Head of caudate nucleus (tissue), 42 donors: ENCODE results near the gene AGBL1.
"Not testable (repeated sequence)": the region's sequence is repeated elsewhere in the genome, so short reads cannot be mapped to it uniquely, and the experiment has no call there.

ENCODE experiments used
- DNase-seq, 42 donors: peaks; one replicate each; pipeline versions ENCODE4 v3.0.0 to v3.0.0-alpha.2; 2020 to 2021; ENCODE audit warnings: mixed read lengths in 7 of 42
- intact Hi-C: fragments of 100-400 bp; cut with DNase I; formaldehyde crosslinking; loops from one replicate; pipeline ENCODE4 v1.15.0; 2022

AGBL1 gene

DNA sequence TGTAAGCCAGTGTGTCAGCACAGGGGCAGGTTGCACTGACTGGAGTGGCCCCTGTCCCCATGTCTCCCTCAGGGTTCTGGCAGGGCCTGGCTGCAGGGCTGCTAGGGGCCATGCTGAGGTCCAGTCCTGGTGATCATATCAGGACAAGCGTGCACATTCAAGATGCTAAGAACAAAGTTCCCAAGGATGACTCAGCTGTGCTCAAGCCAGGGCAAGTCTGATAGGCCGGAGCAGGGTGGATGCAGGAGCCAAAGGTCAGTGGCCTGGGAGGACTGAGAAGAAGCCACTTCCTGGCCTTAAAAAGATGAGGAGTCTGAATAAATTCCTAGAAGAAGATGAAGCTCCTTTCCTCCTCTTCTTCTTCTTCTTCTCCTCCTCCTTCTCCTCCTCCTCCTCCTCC lies 353.2 kb downstream of the AGBL1 start:
- intact Hi-C loops = no loop called here
- no peak for DNase-seq

DNA sequence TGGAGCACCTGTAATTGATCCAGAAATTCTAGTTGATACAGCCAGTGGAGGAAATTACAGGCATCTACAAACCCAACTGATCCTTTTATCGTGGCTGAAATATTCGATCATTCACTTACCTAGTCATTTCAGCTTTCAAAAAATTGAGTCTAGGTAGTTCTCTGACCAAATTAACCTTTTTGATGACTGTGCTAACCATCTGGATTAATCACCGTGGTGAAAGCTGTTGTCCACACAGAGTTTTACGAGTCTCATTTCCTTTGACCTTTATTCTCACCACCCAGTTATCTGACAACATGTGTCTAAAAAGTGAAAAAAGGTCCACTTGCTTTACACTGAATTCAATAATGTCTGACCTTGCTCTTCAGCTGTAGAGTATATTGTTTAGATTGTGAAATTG lies 354.3 kb downstream of the AGBL1 start:
- DNase-seq = no peak
- intact Hi-C loops = no loop called here

DNA sequence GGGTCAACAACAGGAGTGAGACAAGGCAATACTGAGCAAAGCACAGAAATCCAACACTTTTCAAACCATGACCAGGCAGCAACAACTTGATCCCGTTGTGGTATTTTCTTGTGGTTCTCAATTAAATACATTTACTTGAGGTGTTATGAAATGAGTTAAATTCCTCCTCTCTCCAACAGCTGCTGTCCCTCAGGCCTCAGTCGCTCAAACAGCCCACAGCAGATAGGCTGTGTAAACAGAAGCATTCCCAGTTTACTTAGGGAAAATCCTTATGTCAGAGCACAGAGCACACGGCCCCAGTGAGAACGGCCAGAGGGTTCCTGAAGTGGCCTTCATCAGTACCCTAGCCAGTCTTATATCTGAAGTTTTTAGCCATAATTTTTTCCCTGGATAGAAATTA lies 359.9 kb downstream of the AGBL1 start:
- intact Hi-C loops = no loop called here
- DNase-seq = no peak

DNA sequence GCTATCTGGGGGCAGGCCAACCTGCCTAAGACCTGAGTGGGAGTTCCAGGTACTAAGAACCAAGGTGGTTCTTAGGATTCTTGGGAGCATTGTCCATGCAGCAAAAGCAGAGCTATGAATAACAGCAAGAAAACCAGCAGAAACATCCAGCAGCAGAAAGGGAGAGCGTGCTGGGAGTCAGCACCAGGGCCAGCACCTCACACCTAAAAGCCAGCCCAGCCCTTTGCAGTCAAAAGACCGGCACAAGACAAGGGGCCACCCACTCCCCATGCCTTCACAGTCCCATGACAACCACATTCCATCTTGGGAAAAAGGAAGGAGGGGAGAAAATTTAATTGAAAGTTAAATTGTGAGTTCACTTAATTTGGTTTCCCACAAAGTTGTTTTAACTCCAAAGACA lies 364.9 kb downstream of the AGBL1 start:
- intact Hi-C loops = no loop called here
- DNase-seq = no peak

DNA sequence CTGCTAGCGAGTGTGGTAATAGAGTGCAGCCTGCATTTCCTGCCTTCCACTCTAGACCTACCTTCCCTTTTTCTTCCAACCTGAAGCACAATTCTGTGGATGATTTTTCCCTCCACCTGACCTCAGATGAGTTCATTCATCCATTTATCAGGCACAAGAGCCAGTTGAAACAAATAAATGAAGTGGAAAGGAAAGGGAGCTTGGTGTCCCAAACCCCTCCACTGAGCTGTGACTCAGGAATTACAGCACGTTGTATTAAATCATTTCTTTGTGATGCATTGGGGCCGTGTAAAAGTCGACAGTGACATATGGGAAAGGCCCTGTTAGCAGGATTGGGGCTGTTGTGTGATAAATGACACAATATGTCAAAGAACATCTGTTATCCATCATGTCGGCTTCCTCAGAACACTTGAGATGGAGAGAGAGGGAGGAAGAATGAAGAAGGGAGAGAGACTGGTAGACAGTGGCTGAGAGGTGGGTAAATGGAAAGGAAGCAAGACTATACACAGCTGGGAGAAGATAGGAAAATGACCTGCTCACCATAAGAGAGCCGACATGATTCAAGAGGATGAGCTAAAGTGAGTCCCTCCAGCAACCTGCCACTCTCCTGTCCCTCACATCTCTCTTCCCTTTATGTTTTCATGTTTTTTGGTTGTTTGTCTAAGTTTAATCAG lies 366.0 kb downstream of the AGBL1 start:
- no peak for DNase-seq
- intact Hi-C loops = no loop called here

DNA sequence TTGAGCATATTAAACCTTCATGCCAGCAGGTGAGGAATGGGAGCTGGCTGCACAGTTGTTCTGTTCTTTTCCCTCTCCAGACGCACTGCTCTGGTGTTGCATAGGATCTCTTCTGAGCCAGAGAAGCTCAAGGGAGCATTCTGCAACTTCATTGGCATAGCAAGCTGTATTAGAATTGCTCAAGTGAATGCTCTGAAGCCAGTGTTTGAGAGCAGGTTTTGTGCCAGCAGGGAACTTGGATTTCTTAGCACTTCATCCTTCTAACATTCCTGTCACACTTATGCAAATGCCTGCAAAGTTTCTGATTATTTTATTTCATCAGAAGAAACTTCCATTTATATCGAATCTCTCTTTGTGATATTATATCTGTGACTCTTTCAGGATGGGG lies 366.6 kb downstream of the AGBL1 start:
- intact Hi-C loops = no loop called here
- peak in 1 of 42 donors; percentile 1 for DNase-seq

DNA sequence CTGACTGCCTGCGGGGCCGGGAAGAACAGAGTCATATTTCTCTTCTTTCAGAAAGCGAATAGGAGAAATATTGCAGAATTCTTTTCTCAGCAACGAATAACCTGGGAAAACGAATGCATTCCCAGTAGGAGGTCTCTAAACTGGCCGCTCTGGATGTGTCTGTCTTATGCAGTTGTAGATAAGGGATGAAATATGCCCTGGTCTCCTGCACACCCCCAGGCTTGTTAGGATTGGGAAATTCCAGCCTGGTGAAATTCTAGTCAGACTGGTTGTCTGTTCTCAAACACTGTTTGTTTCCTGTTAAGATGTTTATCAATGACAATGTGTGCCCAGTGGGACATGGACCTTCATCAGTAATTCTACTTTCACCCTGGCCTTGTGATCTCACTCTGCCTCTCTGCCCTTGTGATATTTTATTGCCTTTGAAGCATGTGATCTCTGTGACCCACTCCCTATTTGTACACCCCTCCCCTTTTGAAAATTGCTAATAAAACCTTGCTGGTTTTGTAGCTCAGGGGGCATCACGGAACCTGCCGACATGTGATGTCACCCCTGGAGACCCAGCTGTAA lies 385.9 kb downstream of the AGBL1 start:
- DNase-seq, intact Hi-C loops: not testable (repeated sequence)

DNA sequence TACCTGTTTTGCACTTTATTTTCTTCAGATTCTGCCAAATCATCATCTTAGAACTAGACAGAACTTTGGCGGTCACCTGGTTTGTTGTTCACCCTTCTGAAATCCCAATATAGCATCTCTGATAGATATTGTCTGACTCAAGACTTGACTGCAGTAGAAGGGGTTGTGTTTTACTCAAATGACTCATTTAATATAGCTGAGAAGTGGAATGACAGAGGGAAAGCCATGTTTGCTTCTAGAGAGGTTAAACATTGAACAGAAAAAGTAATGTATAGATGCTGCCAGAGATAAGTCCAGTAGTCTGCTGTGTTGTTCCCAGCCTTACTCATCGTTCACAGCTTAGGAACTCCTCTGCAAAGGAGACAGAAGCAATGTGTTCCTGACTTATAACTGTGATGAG lies 402.0 kb downstream of the AGBL1 start:
- intact Hi-C loops = no loop called here
- DNase-seq = peak in 2 of 42 donors; percentile 3 to 7

DNA sequence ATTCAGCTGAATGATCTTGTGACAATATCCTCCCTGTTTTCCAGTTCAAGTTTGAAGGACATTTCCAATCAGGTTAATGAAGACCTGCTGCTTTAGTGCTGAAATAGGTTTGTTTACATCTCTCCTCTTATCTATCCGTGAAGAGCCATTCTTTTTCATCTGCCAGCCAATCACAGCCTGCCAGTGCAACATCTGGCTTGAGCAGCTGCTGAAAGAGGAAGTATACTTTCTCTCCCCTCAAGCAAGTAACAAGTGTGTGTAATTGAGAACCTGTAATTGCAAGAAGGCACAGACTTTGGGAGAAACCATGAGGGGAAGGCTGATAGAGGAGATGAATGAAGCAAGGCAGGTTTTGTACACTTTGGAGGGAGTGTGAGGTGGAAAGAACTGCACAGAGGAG lies 404.3 kb downstream of the AGBL1 start:
- intact Hi-C loops = no loop called here
- no peak for DNase-seq

DNA sequence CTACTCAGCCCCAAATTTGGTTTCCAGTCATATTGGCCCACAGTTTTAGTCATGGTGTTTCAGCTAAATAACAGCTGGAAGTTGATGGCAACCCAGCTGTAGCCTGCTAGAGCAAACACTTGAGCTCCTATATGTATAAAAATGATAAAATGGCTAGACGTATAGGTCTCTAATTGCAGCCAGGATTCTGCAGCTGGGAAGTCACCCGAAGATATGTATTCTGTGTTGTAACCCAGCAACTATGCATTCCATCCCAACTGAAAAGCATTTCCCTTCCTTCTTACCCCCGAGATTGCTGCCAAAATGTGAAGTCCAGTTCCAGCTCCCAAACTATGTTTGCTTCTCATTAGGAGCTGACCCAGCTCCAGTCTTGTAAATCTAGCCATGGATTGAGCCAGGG lies 408.4 kb downstream of the AGBL1 start:
- intact Hi-C loops = no loop called here
- no peak for DNase-seq

DNA sequence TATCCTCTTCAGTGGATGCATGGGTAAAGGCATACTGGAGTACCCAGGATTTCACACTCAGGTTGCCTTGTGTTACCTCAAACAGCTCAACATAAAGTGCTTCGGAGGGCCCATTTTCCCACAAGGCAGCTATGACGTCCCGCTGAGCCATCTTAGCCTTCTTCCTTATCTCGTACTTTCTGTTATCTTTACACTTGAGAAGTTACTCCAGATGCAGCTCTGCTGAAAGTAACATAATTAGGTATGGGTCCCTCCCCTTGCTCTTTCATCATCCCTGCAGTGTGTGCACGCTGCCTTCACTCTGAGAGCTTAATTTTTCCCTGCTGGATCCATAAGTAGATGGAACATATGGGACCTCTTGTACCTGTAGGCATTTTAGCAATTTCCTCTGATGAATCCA lies 410.3 kb downstream of the AGBL1 start:
- intact Hi-C loops = no loop called here
- DNase-seq = no peak

DNA sequence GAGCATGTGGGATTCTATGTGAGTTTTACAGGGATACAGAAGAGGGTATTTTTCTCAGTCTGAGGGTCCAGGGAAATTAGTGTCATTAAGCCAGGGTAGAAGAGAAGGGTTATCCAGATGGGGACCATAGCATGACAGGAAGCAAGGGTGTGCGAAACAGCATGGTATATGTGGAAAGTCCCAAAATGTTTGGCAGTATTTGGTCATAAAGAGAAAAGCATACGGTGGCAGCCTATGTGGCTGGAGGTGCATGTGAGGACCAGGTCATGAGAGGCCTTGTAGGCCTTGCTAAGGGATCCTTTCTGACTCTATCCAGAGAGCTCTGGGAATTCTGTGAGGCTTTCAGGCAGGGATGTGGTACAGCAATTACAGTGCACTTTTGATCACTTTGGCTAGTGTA lies 411.4 kb downstream of the AGBL1 start:
- intact Hi-C loops = no loop called here
- DNase-seq = no peak

DNA sequence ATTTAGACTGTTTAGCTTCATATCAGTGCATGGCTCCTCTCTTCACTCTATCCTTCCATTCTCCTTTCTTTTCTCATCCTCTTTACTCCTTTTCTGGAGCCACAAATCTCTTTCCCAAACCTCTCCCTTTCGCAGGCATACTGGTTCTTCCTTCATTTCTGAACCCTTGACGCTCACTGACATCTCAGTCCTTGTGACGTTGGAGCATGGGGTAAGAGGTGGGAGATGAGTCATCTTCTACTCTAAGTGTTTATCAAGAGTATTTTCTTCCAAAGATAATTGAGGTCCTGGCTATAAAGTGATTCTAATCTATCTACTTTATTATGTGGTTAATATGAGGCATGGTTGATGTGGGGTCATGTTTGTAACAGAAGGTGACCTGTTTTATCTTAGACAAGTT lies 414.2 kb downstream of the AGBL1 start:
- no peak for DNase-seq
- intact Hi-C loops = no loop called here

DNA sequence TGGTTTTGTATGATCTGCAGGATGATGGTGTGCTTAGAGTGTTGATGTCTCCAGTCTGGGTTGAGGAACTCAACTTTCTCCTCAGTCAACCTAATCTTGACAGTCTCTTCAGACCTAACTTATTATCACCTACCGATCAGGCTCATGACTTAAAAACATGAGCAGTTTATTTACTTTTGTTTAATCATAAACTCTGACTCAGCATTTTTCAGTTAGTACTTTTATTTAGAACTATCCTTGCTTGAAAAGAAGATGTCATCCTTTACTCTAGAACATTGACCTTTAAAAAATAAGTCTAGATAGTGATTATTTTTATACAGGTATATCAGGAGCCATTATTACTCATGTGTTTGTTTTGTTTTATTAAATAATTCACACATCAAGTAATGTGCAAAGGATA lies 414.8 kb downstream of the AGBL1 start:
- DNase-seq = no peak
- intact Hi-C loops = no loop called here

DNA sequence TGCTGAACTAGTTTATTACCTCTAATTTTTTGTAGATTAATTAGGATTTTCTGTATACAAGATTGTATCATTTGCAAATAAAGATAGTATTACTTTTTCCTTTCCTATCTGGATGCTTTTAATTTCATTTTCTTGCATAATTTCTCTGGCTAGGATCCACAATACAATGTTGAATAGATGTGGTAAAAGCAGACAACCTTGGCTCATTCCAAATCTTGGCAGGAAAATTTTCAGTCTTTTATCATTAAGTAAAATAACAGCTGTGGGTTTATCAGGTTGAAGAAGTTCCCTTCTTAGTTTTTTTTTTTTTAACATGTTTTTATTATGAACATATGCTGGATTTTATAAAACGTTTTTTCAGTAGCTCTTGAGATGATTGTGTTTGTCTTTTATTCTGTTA lies 422.6 kb downstream of the AGBL1 start:
- no peak for DNase-seq
- intact Hi-C loops = no loop called here

DNA sequence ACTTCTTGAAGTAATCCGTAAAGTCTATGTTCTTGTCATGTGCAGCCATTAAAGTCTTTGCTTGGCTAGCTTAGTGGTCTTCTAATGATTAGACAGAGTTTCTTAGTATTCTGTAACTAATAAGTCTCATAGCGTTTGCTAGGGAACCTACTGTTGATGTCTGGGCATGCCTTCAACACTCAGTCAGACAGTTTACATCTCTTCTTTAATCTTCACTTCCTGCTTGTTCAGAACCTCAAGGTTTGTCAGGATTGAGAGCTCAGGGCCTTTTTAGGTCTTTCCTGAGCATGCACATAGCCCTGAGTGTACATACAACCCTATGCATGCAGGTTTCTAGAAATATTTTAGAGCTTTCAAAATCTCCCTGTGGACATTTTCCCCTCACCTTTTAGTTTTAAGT lies 426.3 kb downstream of the AGBL1 start:
- no peak for DNase-seq
- intact Hi-C loops = no loop called here

DNA sequence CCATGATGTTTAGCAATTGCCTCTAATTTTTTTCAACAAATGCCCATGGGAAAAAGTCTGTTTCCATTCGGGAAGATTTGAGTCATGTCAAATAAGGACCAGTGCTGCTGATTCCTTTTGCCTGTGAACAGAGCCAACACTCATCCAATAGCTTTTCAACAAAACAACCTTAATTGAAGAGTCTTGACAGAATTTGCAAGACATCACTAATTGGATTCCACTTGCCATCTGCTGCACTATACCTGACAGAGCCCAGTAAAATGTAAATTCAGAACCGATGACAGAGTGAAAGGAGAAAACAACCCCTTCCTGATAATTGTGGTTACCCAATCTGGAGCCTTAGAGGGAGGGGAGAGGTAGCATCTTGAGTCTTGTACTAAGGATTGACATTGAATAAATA lies 426.7 kb downstream of the AGBL1 start:
- intact Hi-C loops = no loop called here

DNA sequence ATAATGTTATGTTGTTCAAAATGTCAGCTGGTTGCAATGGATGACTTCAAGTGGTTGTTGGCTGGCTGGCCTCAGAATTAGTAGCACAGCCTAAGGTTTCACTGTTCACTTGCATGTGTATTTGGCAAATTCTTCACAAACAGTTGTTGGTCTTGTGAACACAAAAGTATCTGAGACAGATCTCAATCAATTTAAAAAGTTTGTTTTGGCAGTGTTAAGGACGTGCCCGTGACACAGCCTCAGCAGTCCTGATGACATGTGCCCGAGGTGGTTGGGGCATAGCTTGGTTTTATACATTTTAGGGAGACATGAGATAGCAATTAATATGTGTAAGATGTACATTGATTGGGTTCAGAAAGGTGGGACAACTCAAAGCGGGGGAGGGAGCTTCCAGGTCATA lies 436.0 kb downstream of the AGBL1 start:
- intact Hi-C loops = no loop called here
- no peak for DNase-seq

More for the DNA sequence above, 426.7 kb downstream of the AGBL1 start:
- no peak for DNase-seq

DNA sequence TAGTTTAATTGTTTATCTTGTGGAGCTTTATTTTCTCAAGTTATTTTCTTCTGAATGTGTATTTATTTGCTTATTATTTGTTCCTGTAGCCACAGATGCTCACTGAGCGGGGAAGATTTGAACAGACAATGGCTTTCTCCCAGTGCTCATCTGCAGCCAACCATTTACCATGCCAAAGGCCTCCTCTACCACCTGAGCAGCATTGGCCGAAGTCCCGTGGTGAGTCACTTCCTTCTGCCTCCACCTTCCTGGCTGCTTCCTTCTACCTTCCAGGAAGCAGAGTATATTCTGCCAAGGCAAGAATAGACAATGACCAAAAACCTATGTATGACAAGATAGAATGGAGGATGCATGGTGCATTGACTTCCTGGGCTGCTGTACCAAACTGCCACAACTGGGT lies 443.1 kb downstream of the AGBL1 start:
- DNase-seq = no peak
- intact Hi-C loops = no loop called here

DNA sequence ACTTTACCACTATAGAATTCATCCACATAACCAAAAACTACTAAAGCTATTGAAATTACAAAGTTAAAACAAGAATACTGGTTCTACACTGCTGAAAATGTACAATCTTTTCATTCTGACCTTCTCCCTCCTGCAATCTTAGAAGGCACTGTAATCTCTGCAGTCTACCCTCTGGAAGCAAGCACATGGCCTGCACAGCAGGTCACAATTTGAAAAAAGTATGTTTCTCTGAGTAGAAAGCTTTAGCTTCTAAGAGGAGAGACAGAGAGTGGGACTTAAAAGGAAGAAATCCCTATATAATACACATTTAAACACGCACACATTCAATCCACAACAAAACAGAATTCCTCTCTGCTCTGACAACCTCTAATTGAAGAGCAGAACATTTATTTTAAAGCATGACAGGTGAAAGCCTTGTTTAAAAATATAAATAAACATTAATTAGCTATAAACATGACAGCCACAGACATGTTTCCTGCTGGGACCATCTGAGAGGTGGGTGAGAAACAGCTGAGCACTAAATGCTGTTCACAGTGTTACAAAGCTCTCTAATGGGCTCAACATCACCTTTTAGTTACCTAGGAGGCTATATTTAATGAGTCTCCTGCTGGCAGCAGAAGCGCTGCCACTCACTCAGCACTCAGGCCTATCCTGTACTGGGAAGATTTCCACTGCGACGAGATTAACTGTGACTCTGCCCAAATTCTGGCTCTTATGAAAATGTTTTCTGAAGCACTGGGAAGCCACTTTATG lies 447.4 kb downstream of the AGBL1 start:
- intact Hi-C loops = no loop called here
- DNase-seq = no peak

DNA sequence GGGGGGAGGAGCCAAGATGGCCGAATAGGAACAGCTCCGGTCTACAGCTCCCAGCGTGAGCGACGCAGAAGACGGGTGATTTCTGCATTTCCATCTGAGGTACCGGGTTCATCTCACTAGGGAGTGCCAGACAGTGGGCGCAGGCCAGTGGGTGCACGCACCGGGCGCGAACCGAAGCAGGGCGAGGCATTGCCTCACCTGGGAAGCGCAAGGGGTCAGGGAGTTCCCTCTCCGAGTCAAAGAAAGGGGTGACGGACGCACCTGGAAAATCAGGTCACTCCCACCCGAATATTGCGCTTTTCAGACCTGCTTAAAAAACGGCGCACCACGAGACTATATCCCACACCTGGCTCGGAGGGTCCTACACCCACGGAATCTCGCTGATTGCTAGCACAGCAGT lies 448.4 kb downstream of the AGBL1 start:
- DNase-seq, intact Hi-C loops: not testable (repeated sequence)
